ENCODE results near the gene RNF224.

Gene RNF224

DNA sequence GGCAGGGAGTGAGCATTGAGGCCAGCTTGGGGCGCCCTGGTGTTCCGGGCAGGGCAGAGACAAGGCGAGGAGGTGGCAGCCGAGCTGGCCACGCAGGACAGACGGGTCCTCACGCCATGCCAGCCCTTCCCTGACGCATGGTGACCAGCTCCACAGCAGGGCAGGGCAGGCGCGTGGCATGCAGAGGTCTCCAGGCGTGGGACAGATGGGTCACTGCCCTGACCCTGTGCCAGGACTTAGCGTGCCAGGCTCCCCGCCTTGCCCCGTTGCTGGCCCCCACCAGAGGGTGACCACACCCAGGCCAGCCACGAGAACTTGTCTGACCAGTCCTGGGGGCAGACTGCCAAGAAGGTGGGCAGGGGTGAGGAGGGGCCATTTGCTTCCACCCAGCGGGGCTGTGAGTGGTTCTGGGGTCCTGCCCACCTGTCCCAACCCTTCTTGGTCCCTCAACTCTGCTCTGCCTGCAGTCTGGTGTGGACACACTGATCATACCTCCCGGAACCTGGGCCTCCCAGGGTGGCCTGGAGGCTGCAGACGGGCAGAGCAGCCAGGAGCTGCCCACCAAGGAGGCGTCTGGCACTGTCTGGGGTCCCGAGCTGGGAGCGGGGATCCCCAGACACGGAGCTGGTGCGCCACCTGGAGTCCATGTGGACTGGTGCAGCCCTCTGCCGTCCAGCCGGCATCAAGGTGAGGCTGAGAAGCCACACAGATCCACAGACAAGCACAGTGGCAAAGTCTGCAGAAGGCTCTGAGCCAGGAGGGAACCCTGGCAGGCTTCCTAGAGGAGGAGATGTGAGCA is at the start of gene RNF224:
TSS of gene RNF224 (plus strand) at position 449 of the 799 bp plus-strand sequence. CDS start 834 bp downstream, outside the sequence.
- DNase-seq: peak; percentile 77

- no peak for DNase-seq
Observed at GRCh38 chr9:137178201-137178938, 48.9 kb upstream of the RNF224 start.

GRCh38 chr9:137178939-137179630 is 48.2 kb upstream of the RNF224 start:
- no peak for DNase-seq

DNA sequence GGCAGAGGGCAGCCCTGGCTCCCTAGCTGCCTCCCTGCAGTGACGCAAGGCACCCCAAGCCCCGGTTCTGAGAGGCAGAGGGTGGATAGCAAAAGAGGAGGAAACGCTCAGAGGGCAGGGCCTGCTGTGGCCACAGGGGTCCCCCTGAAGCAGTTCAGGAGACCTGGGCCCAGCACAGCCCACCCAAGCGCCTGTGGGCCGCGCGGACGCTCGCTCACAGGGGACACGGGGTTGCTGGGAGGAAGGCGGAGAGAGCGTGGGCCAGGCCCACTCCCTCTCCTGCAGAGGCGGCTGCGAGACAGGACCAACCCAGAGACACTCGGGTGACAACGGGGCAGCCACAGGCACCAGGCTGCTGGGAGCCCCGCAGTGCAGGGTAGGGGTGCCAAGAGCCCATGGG is 47.5 kb upstream of the RNF224 start:
- DNase-seq: no peak

DNA sequence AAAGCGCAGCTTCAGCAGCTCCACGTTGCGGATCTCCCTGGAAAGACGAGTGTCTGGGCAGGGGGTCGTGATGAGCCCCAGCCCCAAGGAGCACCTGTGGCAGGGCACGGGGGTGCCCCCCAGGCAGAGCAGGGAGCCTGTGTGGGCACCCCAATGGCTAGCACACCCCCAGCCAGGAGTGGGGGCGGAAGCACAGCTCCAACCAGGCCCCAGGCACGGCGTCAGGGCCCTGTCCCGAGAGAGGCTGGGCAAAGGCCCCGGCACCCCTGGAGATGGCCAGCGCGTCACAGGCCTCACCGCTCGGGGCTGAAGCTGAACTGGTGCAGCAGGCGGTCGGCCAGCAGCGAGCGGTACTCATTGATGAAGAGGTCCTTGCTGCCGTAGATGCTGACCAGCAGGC is 46.8 kb upstream of the RNF224 start:
- DNase-seq: no peak

DNA sequence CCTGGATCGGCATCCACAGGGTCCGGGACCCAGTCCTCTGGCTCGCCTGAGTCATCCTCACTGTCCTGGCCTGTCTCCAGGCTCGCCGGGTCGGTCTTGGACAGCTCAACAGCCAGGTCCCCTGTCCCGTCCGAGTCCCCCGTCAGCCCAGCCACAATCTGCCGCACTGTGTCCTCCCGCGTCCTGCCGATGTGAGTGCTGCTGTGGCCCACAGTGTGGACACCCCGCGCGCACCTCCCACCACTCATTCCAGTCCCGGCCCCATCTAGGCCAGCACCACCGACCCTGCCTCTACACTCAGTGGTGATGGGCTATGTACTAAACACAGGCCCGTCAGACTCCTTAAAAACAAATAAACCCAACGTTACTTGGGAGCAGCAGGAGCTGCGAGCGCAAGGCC is 45.6 kb upstream of the RNF224 start:
- no peak for DNase-seq

DNA sequence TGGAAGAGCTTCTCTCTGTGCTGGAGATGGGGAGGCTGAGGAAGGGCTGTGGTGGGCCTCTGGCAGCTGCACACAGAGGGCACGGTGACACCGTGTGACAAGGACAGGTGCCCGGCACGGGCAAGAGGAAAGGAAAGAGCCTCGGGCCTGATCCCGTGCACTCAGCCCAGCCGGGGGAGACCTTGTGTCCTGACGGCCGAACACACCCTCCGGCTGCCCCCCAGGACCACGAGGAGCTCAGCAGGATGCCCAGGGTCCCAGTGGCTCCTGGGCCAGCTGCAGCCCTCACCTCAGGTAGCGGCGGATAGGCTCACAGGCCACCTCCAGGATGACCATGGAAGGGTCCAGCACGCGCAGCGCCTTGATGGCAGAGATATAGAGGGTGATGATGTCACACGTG is 44.5 kb upstream of the RNF224 start:
- no peak for DNase-seq

- no peak for DNase-seq
Observed at GRCh38 chr9:137183980-137184595, 43.2 kb upstream of the RNF224 start.

DNA sequence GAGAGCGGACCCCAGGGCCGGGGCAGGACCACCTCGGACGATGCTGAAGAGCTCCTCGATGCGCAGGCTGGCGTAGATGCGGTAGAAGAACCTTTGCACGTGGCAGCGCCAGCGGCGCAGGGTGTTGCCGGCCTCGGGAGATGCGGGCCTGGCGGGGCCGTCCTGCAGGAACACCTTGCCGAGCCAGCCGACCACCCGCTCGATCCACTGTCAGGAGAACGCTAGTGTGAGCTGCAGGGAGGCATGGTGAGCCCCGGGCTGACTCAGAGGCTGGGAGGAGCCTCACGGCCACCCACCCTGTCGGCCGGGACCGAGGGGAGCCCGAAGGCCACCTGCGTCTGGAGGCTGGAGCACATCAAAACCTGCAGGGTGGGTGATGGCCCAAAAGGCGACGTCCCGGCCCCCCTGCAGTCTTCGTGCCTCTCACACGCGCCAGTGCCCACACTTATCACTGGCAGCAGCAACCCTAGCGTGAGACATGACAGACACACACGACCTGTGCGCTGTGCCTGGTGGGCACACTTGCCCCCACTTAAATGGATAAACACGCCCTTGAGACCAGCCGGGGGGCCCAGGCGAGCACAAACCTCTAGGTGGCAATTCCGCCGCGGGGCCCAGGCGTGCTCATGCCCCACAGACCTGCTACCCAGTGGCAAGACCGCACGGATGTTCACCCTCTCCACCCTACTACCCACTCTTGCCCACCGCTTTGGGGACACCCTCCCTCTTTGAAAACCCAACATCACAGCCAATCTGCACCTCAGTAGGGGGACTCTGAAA is 42.2 kb upstream of the RNF224 start:
- DNase-seq: no peak

- DNase-seq: no peak
Observed at GRCh38 chr9:137185921-137186320, 41.4 kb upstream of the RNF224 start.

GRCh38 chr9:137186385-137186784 is 40.9 kb upstream of the RNF224 start:
- no peak for DNase-seq

- DNase-seq: no peak
Observed at GRCh38 chr9:137187386-137187785, 39.9 kb upstream of the RNF224 start.

GRCh38 chr9:137188086-137188489 is 39.2 kb upstream of the RNF224 start:
- DNase-seq: no peak

DNA sequence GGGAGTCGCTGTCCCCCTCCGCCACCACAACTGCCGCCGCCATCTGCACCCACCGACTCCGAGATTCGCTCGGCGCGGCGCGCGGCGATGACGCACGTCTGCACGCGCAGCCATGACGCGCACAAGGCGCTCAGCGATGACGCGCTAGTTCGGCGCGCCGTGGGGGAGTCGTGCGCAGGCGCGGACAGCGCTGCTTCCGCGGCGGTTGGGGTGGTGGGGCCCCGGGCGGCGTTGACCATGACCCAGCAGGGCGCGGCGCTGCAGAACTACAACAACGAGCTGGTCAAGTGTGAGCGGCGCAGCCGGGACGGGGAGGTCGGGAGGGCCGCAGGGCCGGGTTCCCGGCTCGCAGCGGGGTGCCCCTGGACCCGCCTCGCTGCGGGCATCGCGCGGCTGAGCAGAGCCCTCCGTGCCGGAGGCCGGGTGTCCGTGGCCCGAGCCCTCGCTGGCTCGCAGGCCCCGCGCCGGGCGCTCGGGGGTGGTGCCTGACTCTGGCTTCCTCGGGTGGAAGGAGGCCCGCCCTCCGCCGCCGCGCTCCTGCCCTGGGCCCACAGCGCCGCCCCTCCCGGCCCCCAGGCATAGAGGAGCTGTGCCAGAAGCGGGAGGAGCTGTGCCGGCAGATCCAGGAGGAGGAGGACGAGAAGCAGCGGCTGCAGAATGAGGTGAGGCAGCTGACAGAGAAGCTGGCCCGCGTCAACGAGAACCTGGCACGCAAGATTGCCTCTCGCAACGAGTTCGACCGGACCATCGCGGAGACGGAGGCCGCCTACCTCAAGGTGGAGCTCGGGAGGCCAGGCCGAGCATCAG is 38.6 kb upstream of the RNF224 start, which contains the start of the genes ANAPC2 and SSNA1:
TSS of gene ANAPC2 (minus strand) at position 71 of the 807 bp plus-strand sequence. CDS start at position 43, 28 bp downstream.
TSS of gene SSNA1 (plus strand) at position 187 of the 807 bp plus-strand sequence. CDS start at position 238, 51 bp downstream.
- peak; percentile 96 for DNase-seq

DNA sequence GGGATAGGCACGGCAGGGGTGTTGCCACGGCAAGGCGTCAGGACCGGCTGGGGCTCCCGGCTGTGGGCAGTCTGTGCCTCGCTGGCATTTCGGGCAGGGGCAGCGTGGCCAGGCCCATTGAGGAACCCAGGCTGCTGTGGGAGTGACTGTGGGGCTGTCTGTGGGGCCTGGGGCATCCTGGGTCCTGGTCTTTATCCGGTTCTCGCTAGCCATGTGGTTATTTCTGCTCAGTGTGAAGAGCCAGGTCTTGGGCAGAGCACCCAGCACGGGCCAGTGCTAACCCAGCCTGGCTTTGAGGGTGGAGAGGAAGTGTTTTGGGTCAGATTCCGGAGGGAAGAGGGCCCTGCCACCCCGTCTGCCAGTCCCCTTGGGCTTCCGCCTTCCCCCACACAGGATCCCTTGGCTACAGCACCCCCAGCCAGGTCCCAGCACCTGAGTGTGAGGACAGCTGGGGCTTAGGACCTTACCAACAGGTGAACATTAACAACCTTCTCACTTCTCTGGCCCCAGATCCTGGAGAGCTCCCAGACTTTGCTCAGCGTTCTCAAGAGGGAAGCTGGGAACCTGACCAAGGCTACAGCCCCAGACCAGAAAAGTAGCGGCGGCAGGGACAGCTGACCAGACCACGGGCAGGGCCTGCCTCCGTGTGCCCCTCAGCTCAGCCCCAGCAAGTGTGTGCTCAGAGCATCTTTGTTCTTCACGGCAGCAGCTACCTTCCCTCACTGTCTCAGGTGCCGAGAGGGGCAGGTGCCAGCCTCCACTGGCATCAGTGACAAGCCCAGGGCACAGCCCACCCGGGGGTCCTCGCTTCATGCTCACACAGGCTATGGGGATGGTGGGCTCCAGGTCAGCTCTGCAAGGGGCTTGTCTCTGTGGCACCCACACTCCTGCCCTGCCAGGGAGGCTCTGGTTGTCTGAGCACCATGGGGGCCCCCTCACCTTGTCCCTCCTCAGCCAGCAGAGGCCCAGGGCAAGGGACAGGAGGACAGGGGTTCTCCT is 37.7 kb upstream of the RNF224 start:
- DNase-seq: no peak

DNA sequence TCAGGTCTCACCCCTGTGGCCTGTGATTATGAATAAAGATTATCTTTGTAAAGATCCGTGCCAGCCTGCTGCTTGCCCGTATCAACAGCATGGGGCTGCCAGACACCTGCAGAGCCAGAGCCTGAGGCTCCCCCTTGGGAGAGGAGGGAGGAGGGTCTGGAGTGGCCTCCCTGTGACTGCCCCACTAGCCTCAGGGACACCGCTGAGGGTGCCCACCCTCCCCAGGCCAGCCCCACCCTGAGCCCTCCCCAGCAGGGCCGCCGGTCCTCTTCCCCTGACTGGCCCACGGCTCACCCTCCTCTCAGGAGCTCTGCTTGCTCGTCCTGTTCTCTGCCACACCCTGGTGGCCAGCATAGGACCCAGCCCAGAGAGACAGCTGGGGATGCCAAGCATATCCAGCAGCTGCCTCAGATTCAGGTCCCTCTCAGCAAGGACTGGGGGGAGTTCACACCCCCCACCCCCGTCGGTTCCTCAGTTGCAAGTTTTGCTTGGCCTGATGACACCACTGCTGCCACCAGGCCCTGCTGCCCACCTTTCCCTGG is 36.9 kb upstream of the RNF224 start:
- DNase-seq: no peak

DNA sequence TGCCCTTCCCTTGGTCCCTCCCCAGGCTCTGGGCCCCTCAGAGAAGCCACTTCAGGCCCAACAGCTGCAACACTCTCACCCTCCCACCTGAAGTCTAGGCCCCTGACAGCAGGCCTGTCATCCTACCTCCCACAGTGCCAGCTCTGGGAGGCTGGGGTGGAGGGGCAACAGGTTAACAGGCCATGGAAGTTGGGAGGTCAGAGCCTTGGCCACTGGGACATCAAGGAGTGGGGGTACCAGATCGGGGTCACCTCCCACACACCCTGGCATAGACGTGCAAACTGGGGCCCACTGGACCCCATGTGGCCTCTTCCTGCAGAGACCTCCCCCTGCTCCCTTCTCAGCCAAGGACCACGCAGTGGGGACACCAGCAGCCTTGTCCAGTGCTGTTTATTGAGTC is 36.1 kb upstream of the RNF224 start:
- no peak for DNase-seq

DNA sequence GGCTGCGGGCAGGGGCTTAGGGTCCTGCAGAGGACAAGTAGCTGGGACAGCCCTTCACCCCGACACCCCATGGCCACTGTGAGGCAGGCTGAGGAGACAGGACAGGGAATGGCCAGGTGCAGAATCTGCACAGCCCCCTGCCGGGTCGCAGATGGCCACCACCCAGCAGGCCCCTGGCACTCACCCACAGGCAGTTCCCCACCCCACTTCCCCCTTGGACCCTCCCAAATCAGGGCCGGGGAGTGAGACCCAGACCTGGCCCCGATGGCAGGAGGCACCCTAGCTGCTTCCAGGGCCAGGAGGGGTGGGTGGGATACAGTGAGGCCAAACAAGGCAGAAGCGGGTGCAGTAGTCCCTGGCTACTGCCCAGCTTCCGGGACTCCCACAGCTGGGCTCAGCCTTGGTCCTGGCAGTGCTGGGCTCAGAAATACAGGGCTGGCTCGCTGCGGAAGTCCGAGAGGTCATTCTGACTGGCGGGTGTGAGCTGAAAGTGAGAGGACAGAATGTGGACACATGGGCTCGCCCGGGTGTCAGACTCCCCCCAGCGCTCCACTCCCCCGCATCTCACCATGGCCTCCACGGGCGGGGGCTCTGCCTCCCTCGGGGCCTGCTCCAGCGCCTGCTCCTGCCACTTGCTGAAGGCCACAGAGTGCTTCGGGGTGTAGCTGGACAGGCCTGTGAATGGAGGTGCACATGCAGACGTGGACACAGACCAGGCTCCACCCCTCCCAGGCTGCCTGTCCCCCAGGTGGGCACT is 35.4 kb upstream of the RNF224 start:
- DNase-seq: no peak

GRCh38 chr9:137192448-137192780 is 34.9 kb upstream of the RNF224 start:
- no peak for DNase-seq
